ENCODE measurements around the gene NAXD. TPM values are rescaled to one million over a fixed set of nuclear protein-coding genes. Genes with fewer than 3 reads are reported as not detected.

Gene NAXD
- total RNA-seq, 1 donor from 2014 or later, result 25.6 TPM

- no peak for TF ChIP-seq CTCF (IDR thresholded peaks at IDR 0.05; ENCODE audit: insufficient read depth, low read length, poor library complexity, severe bottlenecking)
- H3K27me3 ChIP-seq (ENCODE audit: control insufficient read depth, insufficient read depth, low read length), result peaks cover 2% of the 10 kb centered on the region
- DNase-seq (ENCODE audit: low read depth), result no peak
Measured at GRCh38 chr13:110589793-110590390, 25.5 kb upstream of the NAXD start.

GRCh38 chr13:110590577-110590976 lies 24.8 kb upstream of the NAXD start:
- no peak for DNase-seq (ENCODE audit: low read depth)
- no peak overlapping the region for H3K4me3 ChIP-seq (ENCODE audit: low read depth, low read length)
- no peaks in the 10 kb centered on the region for H3K36me3 ChIP-seq (ENCODE audit: control insufficient read depth, insufficient read depth, low read length)
- H3K27me3 ChIP-seq (ENCODE audit: control insufficient read depth, insufficient read depth, low read length), result peaks cover 2% of the 10 kb centered on the region
- no peak for TF ChIP-seq CTCF (IDR thresholded peaks at IDR 0.05; ENCODE audit: insufficient read depth, low read length, poor library complexity, severe bottlenecking)

More at GRCh38 chr13:110589793-110590390, 25.5 kb upstream of the NAXD start:
- no peaks in the 10 kb centered on the region for H3K36me3 ChIP-seq (ENCODE audit: control insufficient read depth, insufficient read depth, low read length)
- no peak overlapping the region for H3K4me3 ChIP-seq (ENCODE audit: low read depth, low read length)

DNA sequence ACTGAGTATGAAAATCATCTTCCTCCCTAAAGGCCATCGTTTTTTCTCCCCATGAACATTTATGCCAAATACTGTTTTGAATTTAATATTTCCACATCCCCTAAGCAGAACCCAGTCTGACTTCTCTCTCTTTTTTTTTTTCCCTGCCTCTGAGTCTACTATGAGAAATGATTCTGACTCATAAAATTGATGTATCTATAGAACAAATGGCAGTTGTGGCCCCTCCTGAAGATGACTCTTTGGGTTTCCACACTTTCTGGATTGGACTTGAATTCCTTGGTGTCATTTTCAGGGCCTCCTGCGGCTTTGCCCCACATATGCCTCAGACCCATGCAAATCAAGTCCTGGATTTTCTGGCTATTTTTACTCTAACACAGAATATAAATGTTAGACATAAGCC lies 22.7 kb upstream of the NAXD start:
- no peak for TF ChIP-seq CTCF (IDR thresholded peaks at IDR 0.05; ENCODE audit: insufficient read depth, low read length, poor library complexity, severe bottlenecking)
- DNase-seq (ENCODE audit: low read depth), result no peak
- peaks cover 2% of the 10 kb centered on the region for H3K27me3 ChIP-seq (ENCODE audit: control insufficient read depth, insufficient read depth, low read length)
- no peaks in the 10 kb centered on the region for H3K36me3 ChIP-seq (ENCODE audit: control insufficient read depth, insufficient read depth, low read length)
- no peak overlapping the region for H3K4me3 ChIP-seq (ENCODE audit: low read depth, low read length)

GRCh38 chr13:110593430-110594130 lies 21.8 kb upstream of the NAXD start:
- peak; percentile 67 for TF ChIP-seq CTCF (IDR thresholded peaks at IDR 0.05; ENCODE audit: insufficient read depth, low read length, poor library complexity, severe bottlenecking)
- Histone ChIP-seq H3K27me3 (ENCODE audit: control insufficient read depth, insufficient read depth, low read length) (peaks cover 2% of the 10 kb centered on the region), H3K4me3 (ENCODE audit: low read depth, low read length) (no peak overlapping the region), H3K36me3 (ENCODE audit: control insufficient read depth, insufficient read depth, low read length) (no peaks in the 10 kb centered on the region)
- DNase-seq (ENCODE audit: low read depth), result peak; percentile 19

DNA sequence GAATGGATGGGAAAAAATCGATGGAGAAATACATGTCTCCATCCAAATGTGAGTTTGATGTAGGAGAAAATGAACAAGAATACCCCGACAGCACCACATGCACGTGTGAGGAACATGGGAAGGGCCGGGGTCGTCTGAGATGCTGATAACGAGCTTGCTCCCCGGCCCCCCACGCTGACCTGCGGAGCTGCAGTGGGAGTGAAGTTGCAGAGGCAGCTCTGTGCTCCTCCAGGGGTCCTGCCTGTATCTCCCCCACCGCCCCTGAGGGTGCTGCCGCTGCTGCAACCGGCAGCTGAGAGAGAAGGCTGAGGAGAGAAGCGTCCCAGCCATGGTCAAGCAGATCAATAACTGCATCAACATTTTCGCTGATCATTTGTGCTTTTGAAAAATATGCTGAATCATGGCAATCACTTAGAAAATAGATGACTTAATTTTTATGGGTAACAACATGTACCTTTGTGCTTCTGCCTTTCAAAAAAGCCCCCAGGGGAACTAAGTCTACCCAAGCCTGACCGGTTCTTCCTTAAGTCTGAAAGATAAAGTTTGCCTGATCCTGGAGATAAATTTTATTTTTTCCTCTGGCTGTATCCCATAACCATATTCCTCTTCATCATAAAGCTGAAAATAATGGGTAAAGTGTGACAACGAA lies 18.2 kb upstream of the NAXD start:
- no peak for DNase-seq (ENCODE audit: low read depth)
- TF ChIP-seq CTCF (IDR thresholded peaks at IDR 0.05; ENCODE audit: insufficient read depth, low read length, poor library complexity, severe bottlenecking), result no peak
- Histone ChIP-seq H3K27me3 (ENCODE audit: control insufficient read depth, insufficient read depth, low read length) (no peaks in the 10 kb centered on the region), H3K4me3 (ENCODE audit: low read depth, low read length) (no peak overlapping the region), H3K36me3 (ENCODE audit: control insufficient read depth, insufficient read depth, low read length) (no peaks in the 10 kb centered on the region)

Data from kidney epithelial cell (primary cell).